HG02973 (cell line): ENCODE data around the gene ACAA2.

Experiments used
- ATAC-seq: cut with Tn5 transposase; IDR thresholded peaks from one replicate; pipeline ENCODE4 v1.9.1; 2021; ENCODE audit warnings: moderate library complexity; ENCODE audit not compliant: unreplicated experiment

ACAA2 gene

DNA sequence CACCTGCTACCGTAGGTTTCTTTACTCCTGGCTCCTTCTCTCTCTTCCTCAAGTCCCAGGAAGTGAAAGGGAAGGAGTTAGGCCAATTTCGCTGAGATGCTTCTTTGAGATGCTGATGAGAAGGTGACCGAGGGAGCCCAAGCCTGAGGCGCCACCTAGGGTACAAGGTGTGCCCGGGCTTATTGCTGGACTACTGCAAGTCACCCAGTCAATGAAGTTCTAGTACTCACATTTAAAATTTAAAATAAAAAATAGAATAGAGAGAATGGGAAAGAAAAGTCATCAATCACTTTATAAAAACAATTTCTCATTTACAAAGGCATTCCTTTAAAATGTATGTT lies 45.3 kb downstream of the ACAA2 start:
- no peak for ATAC-seq

DNA sequence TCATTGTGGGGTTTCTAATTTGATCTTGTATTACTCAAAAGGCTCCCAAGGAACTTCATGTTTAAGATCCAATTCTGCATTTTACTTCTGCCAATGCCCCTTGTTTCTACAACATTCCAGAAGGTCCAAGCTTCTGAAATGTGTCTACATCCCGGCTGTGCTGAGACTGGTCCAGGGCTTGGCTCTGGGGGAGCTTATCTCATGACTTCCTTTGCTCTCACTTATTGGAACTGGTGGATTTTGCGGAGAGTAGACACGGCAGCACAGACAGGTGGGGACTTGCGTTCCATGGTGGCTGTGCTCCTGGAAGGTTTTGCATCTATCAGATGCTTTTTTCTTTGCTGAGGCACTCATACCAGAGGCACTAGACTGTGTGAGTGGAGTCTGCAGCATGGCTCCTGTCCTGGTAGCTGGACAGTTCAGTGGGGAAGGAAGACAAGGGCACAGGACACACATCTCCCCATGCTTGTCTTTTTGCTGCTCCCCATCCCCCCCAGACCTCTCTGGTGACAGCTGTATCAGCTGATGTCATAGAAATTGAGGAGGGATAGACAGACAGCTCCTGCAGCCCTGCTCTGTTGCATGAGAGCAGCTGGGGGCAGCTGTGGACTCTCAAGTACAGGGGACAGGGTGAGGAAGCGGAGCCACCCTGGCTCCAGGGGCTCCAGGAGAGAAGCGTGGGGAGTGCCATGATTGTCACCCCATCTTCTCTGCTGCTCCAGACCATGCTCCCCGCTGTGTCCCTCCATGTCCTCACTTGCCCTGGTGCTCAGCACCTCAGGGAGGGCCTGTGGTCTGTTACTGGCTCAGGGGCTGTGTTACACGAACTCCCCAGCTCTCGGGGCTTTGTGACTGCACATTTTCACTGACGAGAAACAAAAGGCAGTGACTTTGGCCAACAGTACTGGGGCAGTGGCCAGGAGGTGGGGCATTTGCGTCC lies 46.0 kb downstream of the ACAA2 start:
- ATAC-seq: no peak

GRCh38 chr18:49766646-49767045 lies 46.7 kb downstream of the ACAA2 start:
- no peak for ATAC-seq

DNA sequence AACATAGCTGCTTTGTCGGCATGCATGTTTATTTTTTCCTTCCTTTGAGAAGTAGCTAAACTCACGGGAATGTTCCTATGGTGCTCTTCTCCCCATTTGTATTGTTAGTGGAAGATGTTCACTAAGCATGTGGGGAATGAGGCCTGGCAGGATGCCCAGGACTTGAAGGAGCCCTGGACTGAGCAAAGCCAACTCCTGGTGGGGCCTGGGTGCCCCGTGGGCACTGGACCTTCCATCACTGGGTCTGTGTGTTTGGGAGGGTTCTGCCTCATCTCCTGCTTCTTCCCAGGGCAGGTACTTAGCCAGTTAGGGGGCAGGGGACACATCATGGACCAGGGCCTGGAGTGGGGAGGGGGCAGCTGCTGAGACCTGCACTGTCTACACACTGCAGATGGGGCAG lies 49.3 kb downstream of the ACAA2 start:
- no peak for ATAC-seq

DNA sequence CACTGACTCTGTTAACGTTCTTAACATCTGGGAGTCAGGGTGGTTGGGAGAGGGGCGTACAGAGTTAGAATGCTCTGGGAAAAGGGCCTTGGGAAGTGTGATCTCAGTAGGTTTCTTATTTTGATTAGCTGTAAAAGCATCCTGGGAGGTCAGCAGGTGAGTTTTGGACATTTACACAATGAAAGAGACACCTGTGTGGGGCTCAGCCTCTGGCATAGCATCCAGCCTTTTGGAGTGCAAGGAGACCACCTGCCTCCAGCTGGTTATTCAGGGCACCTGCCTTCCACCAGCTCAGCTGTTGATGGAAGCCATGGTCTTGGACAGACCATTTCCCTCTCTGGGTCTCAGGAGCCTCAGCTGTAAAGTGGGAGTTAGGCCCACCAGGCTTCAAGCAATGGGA lies 49.7 kb downstream of the ACAA2 start:
- ATAC-seq: no peak

DNA sequence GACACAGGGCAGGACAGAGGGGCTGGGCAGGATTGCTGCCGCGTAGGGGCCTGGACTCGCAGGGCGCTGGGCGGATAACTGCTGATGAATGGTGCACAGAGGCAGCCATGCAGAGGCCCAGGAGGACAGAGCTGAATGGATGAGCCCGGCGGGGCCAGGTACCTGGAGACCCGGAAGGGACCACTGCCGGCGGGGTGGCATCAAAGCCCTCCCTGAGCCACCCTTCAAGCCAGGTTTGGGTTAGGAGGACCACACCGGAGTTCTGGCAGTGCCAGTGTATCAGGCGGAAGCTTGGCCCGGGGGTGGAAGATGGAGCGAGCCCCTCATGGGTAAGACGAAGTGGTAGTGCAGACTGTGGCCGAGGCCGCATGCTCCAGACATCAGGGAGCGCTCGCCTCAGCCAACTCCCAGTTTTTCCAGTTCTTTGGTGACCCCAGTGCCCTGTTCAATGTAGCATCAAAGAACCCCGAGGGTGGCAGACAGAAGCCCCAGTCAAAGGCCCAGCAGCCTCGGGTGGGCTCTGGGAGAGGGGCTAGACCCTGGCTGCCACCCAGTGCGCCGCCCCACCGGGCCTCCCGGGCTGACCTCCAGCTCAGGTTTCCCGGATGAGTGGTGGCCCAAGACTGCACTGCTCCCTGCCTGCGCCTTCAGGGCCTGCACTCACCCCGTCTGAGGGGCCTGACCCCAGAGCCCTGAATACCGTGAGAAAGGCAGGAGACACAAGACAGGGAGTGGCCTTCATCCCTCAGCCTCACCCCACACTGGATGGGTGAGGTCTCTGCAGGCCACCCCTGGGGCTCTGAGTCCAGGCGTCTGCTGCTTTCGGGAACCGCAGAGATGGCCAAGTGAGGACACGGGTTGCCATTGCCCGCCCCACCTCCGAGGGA lies 50.9 kb downstream of the ACAA2 start:
- no peak for ATAC-seq

DNA sequence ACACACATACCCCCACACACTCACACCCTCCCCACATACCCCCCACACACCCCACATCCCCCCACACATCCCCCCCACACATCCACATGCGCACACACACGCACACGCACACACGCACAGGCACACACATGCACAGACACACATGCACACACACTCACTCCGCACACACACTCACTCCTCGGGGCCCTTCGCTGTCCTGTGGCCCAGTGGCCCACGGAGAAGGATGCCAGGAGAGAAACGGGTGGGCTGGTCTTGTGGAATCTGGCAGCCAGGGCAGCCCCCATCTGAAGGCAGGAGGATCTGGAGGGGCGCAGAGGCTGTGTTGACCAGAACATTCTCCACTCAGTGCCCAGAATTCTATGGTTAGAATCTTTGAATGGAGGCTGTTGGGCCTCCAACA lies 51.6 kb downstream of the ACAA2 start:
- ATAC-seq: no peak

- no peak for ATAC-seq
These were observed 55.1 kb downstream of the ACAA2 start for GRCh38 chr18:49758263-49758610.

- no peak for ATAC-seq
These were observed 55.6 kb downstream of the ACAA2 start for GRCh38 chr18:49757513-49758262.

DNA sequence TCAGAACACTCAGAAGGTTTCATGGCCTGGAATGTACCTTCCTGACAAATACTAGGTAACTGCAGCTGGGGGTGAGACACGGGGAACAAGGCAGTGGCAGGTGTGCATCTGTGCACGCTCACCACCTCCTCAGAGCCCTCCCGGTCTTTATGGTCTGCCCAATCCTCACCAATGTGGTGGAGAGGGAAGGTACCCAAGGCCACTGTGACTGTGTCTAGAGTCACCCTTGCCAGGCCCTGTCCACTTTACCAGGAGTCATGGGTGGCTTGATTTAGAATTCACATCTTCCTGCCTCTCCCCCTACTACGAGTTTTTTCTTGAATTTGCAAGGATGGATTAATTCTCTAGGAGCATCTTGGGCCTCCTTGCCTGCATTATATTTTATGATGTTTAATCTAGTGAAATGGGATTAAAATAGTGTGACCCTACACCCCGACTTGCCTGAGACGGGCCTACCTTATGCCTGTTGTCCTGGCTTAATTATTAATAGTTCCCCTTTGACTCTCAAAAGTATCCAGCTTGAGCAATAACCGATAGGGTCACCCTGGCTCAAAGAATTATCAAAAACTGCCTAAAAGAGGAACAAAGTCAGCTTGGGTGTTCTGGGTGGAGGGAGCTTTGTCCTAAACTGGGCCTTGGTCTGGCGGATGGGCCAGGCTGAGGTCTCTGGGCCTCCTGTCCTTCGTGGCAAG lies 56.5 kb downstream of the ACAA2 start:
- no peak for ATAC-seq

DNA sequence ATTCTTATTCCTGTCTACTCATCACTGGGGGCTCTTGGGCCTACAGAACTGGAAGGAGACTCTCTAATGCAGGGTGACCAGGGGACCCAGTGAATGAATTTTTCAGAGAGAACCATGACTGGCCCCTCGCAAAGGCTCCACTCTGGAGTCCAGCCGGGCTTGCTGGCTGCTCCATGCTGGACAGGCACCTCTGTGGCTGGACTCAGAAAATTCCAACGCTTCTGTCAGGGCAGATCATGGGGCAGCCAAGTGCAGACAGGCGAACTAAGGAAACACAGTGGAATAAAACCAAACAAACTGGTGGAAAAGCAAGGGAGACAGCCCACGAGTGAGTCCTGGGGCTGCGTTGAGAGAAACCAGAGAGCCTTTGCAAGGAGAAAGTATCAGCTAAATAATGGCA lies 57.2 kb downstream of the ACAA2 start:
- no peak for ATAC-seq

GRCh38 chr18:49755489-49755888 lies 57.8 kb downstream of the ACAA2 start:
- no peak for ATAC-seq

DNA sequence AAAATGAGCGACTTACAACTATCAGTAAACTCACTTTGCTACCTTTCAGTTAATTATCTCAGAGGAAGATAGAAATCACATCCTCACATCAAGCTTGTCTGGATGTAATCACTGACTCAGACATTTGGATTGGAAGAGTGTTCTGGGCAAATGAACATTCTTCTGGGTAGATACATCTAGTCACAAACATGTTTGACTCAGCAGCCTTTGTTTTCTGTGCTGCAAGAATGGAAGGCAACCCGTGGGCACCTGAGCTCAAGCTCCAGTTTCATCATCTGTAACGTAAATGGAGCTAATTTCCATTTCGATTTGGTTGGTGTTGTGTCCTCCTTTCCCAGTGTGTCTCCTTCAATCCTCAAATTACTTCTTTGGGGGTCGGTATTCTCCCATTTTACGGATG lies 58.5 kb downstream of the ACAA2 start:
- ATAC-seq: no peak

DNA sequence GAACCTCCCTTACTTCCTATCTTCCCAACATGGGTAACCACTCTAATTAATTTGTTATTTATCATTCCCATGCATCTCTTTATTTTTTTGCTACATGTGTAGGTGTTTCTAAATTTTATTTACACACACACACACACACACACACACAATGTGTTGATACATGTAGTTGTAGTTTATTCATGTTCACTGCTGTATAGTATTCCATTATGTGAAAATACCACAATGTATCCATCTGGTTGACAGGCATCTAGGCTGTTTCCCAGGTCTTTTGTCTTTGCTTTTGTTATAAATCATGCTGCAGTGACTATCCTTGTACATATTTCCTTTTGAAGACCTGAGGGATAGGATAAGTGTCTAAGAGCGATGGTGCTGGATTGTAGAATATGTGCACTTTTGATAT lies 59.7 kb downstream of the ACAA2 start:
- ATAC-seq: no peak

GRCh38 chr18:49752095-49752457 lies 61.3 kb downstream of the ACAA2 start:
- no peak for ATAC-seq

DNA sequence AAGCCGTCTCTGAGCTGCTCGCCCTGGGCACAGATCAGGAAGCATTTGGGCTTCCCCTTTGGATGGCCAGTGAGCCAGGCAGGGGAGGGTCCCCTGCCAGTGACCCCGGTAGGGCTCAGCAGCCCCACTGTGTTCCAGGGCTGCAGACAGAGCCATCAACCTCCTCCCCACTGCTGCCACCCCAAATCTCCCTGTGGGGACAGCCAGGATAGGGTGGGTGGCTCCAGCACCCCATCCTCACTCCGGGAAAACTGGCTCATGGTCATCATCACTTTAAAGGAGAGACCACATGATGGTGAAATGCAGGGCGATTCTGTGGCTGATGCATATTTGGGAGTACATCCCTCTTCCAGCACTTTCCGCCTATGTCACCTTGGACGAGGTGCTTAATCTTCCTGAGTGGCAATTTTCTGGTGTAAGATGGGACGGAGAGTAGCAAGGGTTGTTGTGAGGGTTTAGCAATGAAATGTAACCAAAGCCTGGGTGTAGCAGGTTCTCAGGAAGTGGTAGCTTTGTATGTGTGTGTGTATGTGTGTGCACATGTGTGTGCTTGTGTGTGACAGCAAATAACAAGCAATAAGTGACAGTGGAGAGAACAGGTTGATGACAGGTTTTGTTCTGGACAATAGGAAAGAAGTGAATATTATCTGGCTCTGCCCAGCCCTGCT lies 61.8 kb downstream of the ACAA2 start:
- no peak for ATAC-seq

DNA sequence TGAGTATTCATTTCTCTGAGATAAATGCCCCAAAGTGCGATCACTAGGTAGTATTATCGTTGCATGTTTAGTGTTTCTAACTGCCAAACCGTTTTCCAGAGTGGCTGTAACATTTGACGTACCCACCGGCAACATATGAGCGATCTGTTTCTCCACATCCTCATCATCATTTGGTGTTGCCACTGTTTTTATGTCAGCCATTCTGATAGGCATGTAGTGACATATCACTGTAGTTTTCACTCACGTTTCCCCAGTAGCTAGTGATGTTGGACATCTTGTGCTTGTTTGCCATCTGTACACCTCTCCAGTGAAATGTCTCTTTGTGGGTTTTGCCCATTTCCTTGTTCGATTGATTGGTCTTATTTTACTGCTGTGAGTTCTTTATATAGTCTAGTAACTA lies 63.8 kb downstream of the ACAA2 start:
- ATAC-seq: no peak

GRCh38 chr18:49747876-49748275 lies 65.5 kb downstream of the ACAA2 start:
- ATAC-seq: no peak

DNA sequence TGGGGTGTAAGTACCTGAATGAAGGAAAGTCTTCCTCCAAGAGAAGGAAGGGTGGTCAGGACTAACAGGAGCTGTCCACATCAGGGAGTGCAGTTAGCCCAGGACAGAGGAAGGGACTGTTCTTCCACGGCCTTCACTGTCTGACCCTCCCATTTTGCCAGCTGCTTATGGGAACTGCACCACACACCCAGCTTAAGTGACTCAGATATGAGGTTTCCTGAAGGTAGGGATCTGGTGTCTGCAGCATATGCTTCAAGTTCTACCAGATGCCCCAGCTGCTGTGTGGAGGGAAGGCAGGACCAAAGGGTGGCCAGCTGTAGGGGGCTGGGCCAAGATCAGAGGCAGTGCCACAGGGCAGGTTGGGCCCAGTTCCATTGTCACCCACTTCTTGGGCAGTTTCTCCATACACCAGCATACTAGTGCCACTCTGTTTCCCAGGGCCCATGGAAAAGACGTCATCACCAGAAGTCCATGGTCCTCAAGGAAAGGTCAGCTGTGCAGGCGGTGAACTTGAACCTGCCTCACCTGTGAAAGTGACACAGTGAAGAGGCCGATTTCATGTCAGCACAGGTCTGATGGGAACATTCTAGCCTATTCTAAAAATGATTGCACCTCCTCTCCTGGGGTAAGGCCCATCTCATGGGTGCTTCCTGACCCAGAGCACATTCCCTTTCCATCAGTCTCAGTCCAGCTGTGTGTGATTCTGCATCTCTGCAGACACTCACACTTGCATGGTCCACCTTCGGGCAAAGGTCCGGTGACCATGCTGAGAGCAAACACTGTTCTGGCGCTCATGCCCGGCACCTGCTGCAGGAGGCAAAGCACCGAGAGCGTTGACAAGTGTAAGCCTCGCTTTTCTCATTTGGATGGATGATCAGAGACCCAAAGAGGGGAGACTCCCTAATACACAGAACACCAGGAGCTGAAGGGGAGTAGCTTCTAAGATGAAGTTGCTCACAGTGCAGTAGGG lies 68.0 kb downstream of the ACAA2 start:
- no peak for ATAC-seq
